Hepatocyte (in vitro differentiated cells): Measurements from ENCODE around the gene MAPK1. TPM values are rescaled to one million over a fixed set of nuclear protein-coding genes. Genes with fewer than 3 reads are reported as not detected.
"Not testable (repeated sequence)": the region's sequence is repeated elsewhere in the genome, so short reads cannot be mapped to it uniquely, and the experiment has no call there.

Experiments used
- DNase-seq: peaks from one replicate; pipeline ENCODE4 v3.0.0-alpha.2; 2016; ENCODE audit warnings: low spot score
- H2AFZ ChIP-seq: fragments of 200-600 bp; sonication (generic); 2 replicates; pipeline ENCODE4 v1.6.0; 2016; ENCODE audit warnings: antibody characterized with exemption, mild to moderate bottlenecking
- H3K27ac ChIP-seq: fragments of 200-600 bp; sonication (generic); 2 replicates; pipeline ENCODE4 v1.5.1; 2016; ENCODE audit warnings: mild to moderate bottlenecking
- H3K27me3 ChIP-seq: fragments of 200-600 bp; sonication (generic); 2 replicates; pipeline ENCODE4 v1.6.1; 2016
- H3K36me3 ChIP-seq: fragments of 200-600 bp; sonication (generic); replicated peaks from 2 replicates; pipeline ENCODE4 v1.5.1; 2016; ENCODE audit warnings: low read depth; ENCODE audit not compliant: insufficient read depth
- H3K4me1 ChIP-seq: fragments of 200-600 bp; sonication (generic); 2 replicates; pipeline ENCODE4 v1.5.1; 2016; ENCODE audit warnings: mild to moderate bottlenecking, moderate library complexity; ENCODE audit not compliant: insufficient read depth
- H3K4me2 ChIP-seq: fragments of 200-600 bp; sonication (generic); 2 replicates; pipeline ENCODE4 v1.6.0; 2016
- H3K4me3 ChIP-seq: fragments of 200-600 bp; sonication (generic); 2 replicates; pipeline ENCODE4 v1.5.1; 2016; ENCODE audit warnings: mild to moderate bottlenecking
- H3K79me2 ChIP-seq: fragments of 200-600 bp; sonication (generic); 2 replicates; pipeline ENCODE4 v1.6.0; 2017; ENCODE audit warnings: mild to moderate bottlenecking
- H3K9me2 ChIP-seq: fragments of 200-600 bp; sonication (generic); replicated peaks from 2 replicates; pipeline ENCODE4 v1.6.0; 2017; ENCODE audit warnings: mild to moderate bottlenecking; ENCODE audit not compliant: insufficient read depth
- H3K9me3 ChIP-seq: fragments of 200-600 bp; sonication (generic); 2 replicates; pipeline ENCODE4 v1.5.1; 2016; ENCODE audit warnings: low read depth, mild to moderate bottlenecking
- H4K20me1 ChIP-seq: fragments of 200-600 bp; sonication (generic); 2 replicates; pipeline ENCODE4 v1.6.0; 2016; ENCODE audit warnings: mild to moderate bottlenecking; ENCODE audit not compliant: insufficient read depth, poor library complexity, severe bottlenecking
- CTCF ChIP-seq: fragments of 200-600 bp; sonication (generic); IDR thresholded peaks from 2 replicates; pipeline ENCODE4 v1.5.1; 2016; ENCODE audit warnings: antibody characterized with exemption, mild to moderate bottlenecking; ENCODE audit not compliant: poor library complexity
- EZH2 ChIP-seq: fragments of 200-600 bp; sonication (generic); IDR thresholded peaks from 2 replicates; pipeline ENCODE4 v1.6.1; 2016; ENCODE audit warnings: antibody characterized with exemption, mild to moderate bottlenecking, borderline replicate concordance
- EZH2phosphoT487 ChIP-seq: fragments of 200-600 bp; sonication (generic); IDR thresholded peaks from one replicate; pipeline ENCODE4 v1.6.1; 2018; ENCODE audit warnings: antibody characterized with exemption, mild to moderate bottlenecking, low read depth, moderate library complexity; ENCODE audit not compliant: unreplicated experiment, severe bottlenecking
- WGBS: methylation state at CpG from one replicate; pipeline ENCODE4 v1.1.6; 2016; ENCODE audit warnings: low lambda C conversion rate; ENCODE audit errors: missing lambda C conversion rate; 5-methylcytosine and 5-hydroxymethylcytosine counted together
- polyA plus RNA-seq: library from polyadenylated mRNA; unstranded; fragments of >200 nt; fragmentation: Nextera tagmentation; extraction: Ambion mirVana; gene quantifications from 2 replicates; pipeline ENCODE4 v1.2.1, GENCODE V29; 2016
- total RNA-seq: library from RNA; depleted of rRNA; stranded (reverse); fragments of >200 nt; gene quantifications from 2 replicates; pipeline ENCODE4 v1.2.3, GENCODE V29; 2014

MAPK1 gene
- total and polyA plus RNA-seq, 2 experiments from 2014 or later: 52.2 to 74.5 TPM

DNA sequence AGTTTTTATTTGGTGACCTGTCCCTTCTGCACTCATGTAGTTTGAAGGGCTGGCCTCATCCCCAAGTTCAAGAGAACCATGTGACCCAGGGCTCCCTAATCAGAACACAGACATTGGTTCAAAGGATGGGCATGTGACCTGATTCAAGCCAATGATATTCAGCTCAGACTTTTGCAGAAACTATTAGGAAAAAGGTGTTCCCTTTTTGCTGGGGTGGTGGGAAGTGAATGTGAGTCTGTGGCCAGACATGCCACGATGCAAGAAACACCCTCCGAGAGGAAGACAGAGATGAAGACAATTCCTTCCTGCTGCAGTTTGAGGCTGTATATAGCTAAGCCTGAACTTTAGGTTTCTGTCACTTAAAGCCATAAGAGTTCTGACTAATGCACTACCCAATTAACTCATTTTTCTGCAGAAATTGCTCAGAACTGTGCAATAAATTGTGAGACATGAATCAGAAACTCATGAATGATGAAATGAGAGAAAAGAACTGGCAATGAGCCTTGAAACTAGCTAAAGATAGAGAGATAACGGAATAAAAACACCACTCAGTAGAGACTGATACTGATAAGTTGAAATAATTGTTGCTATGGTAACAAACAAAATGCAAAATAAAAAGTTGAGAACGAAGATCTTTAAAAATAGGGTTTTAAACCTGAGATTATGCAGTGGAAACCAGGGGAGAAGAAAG is 9.2 kb upstream of the MAPK1 start:
- Histone ChIP-seq H3K9me2 (no peaks in the 10 kb centered on the region), H3K27ac (no peak overlapping the region), H3K9me3 (no peaks in the 10 kb centered on the region), H3K4me3 (no peak overlapping the region), H3K4me2 (no peak overlapping the region), H3K36me3 (no peaks in the 10 kb centered on the region), H4K20me1 (no peaks in the 10 kb centered on the region), H3K4me1 (no peaks in the 10 kb centered on the region), H3K27me3 (no peaks in the 10 kb centered on the region), H3K79me2 (no peaks in the 10 kb centered on the region), H2AFZ (no peak overlapping the region)
- TF ChIP-seq CTCF (no peak), EZH2phosphoT487 (no peak), EZH2 (no peak)
- DNase-seq: no peak
- WGBS: 85% methylated on average over 4 of the region's 4 CpGs

- not testable (repeated sequence) for H3K27ac ChIP-seq, H3K79me2 ChIP-seq, H3K4me2 ChIP-seq, H3K9me2 ChIP-seq, H3K27me3 ChIP-seq, H3K4me1 ChIP-seq, H3K9me3 ChIP-seq, H2AFZ ChIP-seq, H4K20me1 ChIP-seq, DNase-seq, H3K4me3 ChIP-seq, H3K36me3 ChIP-seq
- WGBS: 92% methylated on average over 4 of the region's 4 CpGs
Observed at GRCh38 chr22:21874953-21875352, 7.5 kb upstream of the MAPK1 start.

- 95% methylated on average over 7 of the region's 7 CpGs for WGBS
- no peaks in the 10 kb centered on the region for H3K9me3 ChIP-seq
Observed at GRCh38 chr22:21873619-21874018, 6.2 kb upstream of the MAPK1 start.

GRCh38 chr22:21872741-21873140 is 5.3 kb upstream of the MAPK1 start:
- WGBS: 90% methylated on average over 4 of the region's 4 CpGs
- not testable (repeated sequence) for H3K4me3 ChIP-seq, H3K36me3 ChIP-seq, H3K79me2 ChIP-seq, H4K20me1 ChIP-seq, H3K9me3 ChIP-seq, H3K27ac ChIP-seq, H2AFZ ChIP-seq, H3K9me2 ChIP-seq, H3K4me1 ChIP-seq, H3K27me3 ChIP-seq, DNase-seq, H3K4me2 ChIP-seq

More at GRCh38 chr22:21873619-21874018, 6.2 kb upstream of the MAPK1 start:
- Histone ChIP-seq H3K9me2 (no peaks in the 10 kb centered on the region), H3K27ac (no peak overlapping the region), H4K20me1 (no peaks in the 10 kb centered on the region), H3K36me3 (no peaks in the 10 kb centered on the region), H3K27me3 (no peaks in the 10 kb centered on the region), H3K4me2 (no peak overlapping the region), H2AFZ (no peak overlapping the region), H3K4me3 (no peak overlapping the region), H3K4me1 (peaks cover 3% of the 10 kb centered on the region), H3K79me2 (peaks cover 4% of the 10 kb centered on the region)
- TF ChIP-seq EZH2 (no peak), CTCF (no peak), EZH2phosphoT487 (no peak)
- DNase-seq: no peak
